H7 (cell line): ENCODE measurements around the gene SNX24. TPM values are rescaled to one million over a fixed set of nuclear protein-coding genes. Genes with fewer than 3 reads are reported as not detected.
"Not testable (repeated sequence)": the region's sequence is repeated elsewhere in the genome, so short reads cannot be mapped to it uniquely, and the experiment has no call there.

Source experiments
- DNase-seq: peaks from one replicate; pipeline ENCODE4 v3.0.0; 2012
- H3K27me3 ChIP-seq: 2 replicates; pipeline ENCODE4 v1.6.0; 2011; ENCODE audit warnings: mild to moderate bottlenecking, low read length; ENCODE audit not compliant: control insufficient read depth, insufficient read depth
- H3K36me3 ChIP-seq: replicated peaks from 2 replicates; pipeline ENCODE4 v1.5.1; 2011; ENCODE audit warnings: low read length; ENCODE audit not compliant: control insufficient read depth, insufficient read depth
- H3K4me3 ChIP-seq: 2 replicates; pipeline ENCODE4 v1.5.1; 2011; ENCODE audit warnings: low read depth, mild to moderate bottlenecking, control low read depth, low read length, moderate library complexity; ENCODE audit not compliant: insufficient read depth
- total RNA-seq: library from RNA; depleted of rRNA; stranded (reverse); fragments of >200 nt; shearing (Covaris generic); gene quantifications from 2 replicates; pipeline ENCODE4 v1.2.3, GENCODE V29; 2014

SNX24 gene
- total RNA-seq, 1 experiment from 2014 or later, result 15.9 TPM

- Histone ChIP-seq H3K36me3 (no peaks in the 10 kb centered on the region), H3K4me3 (no peak overlapping the region), H3K27me3 (no peaks in the 10 kb centered on the region)
- no peak for DNase-seq
Observed at GRCh38 chr5:122885045-122885517, 39.7 kb downstream of the SNX24 start.

DNA sequence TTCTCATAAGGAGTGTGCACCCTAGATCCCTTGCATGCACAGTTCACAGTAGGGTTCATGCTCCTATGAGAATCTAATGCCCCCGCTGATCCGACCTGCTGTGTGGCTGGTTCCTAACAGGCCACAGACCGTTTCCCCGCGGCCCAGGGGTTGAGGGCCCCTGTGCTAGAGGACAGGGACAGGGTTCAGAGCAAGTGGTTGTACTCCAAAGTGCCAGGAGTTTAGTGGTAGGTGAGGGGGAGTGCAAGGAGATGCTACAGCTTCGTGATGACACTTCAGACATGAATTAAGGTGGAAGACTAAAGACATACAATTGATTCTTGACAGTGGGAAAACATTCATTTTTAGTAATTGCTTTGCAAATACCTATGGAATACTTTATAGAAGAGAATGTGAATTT lies 40.5 kb downstream of the SNX24 start:
- Histone ChIP-seq H3K36me3 (no peaks in the 10 kb centered on the region), H3K27me3 (no peaks in the 10 kb centered on the region), H3K4me3 (no peak overlapping the region)
- DNase-seq, result no peak

DNA sequence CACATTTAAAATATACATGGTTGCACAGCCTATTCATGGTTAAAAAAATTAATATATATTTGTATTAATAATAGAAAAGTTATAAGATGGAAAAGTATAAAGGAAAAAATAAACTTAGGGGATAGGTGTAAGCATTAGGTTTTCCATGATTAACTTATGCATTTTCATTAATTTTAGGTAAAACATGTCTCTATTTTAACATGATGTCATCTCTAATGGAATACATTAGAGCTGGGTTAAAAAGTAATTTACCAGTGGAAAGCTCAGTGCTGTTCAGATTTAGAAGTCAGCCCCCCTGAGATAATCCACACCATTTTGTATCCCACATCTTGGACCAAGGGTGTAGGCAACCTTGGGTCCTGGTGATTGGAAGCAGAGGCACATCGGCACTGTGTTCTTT lies 49.7 kb downstream of the SNX24 start:
- no peak for DNase-seq
- no peaks in the 10 kb centered on the region for H3K36me3 ChIP-seq
- no peak overlapping the region for H3K4me3 ChIP-seq
- no peaks in the 10 kb centered on the region for H3K27me3 ChIP-seq

- Histone ChIP-seq H3K36me3 (no peaks in the 10 kb centered on the region), H3K27me3 (no peaks in the 10 kb centered on the region), H3K4me3 (no peak overlapping the region)
- no peak for DNase-seq
Observed at GRCh38 chr5:122896598-122897282, 51.3 kb downstream of the SNX24 start.

- Histone ChIP-seq H3K4me3 (no peak overlapping the region), H3K27me3 (no peaks in the 10 kb centered on the region), H3K36me3 (no peaks in the 10 kb centered on the region)
- DNase-seq, result no peak
Observed at GRCh38 chr5:122897283-122897602, 51.8 kb downstream of the SNX24 start.

- H3K36me3 ChIP-seq, result no peaks in the 10 kb centered on the region
- H3K4me3 ChIP-seq, result no peak overlapping the region
- no peak for DNase-seq
- no peaks in the 10 kb centered on the region for H3K27me3 ChIP-seq
Observed at GRCh38 chr5:122901346-122901745, 55.9 kb downstream of the SNX24 start.

GRCh38 chr5:122902263-122902662 lies 56.9 kb downstream of the SNX24 start:
- no peaks in the 10 kb centered on the region for H3K27me3 ChIP-seq
- no peaks in the 10 kb centered on the region for H3K36me3 ChIP-seq
- DNase-seq, result no peak
- no peak overlapping the region for H3K4me3 ChIP-seq

DNA sequence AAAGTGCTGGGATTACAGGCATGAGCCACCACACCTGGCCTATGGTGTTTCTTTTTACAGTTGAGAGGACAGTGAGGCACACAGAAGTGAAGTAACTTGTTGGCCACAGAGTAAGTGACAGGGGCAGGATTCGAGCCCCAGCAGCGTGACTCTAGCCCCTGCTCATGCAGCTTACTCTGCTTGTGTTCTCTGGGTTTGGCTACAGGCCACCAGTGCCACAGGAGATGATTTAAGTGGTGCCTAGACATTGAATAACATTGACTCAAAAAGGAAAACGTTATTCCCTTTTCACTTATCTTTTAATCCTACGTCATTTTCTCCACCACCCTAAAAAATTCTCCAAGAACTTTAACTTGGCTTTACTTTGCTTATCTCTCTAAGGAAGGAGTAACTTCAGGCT lies 61.4 kb downstream of the SNX24 start:
- Histone ChIP-seq H3K27me3 (no peaks in the 10 kb centered on the region), H3K36me3 (no peaks in the 10 kb centered on the region), H3K4me3 (no peak overlapping the region)
- no peak for DNase-seq

DNA sequence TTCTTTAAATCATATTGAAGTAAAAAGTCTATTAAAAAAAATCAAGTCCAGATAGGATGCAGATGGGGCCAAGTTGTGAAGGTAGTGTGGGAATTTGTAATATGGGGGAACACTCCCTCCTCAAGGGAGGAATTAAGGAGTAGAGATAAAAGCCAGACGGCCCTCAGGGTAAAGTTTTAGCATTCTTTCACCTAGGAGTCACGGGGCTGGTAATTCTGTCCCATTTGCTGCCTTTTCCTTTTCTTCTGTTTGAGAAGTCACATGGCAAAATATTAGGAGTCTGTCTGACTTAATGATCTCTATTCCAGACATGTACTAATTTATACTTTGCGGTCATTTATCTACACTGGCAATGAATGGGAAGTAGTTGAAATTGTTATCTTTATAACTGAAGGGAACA lies 61.9 kb downstream of the SNX24 start:
- Histone ChIP-seq H3K36me3 (no peaks in the 10 kb centered on the region), H3K4me3 (no peak overlapping the region), H3K27me3 (no peaks in the 10 kb centered on the region)
- no peak for DNase-seq

DNA sequence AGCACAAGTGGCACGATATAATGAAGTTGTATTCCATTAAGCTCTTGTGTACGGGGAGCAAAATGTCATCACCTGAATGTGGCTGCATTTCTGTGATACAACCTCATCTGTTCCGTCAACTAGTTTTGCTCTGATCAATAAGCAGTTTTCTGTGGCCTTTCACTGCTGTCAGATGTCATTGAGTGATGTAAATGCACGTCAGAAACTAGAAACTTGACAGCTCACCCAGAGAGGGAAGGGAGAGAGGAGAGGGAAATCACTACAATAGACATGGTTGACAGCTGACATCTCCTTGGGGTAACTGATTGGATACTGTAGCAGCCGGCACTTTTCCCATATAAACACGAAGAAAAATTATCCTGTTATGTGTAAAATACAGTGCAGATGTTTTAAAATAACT lies 62.7 kb downstream of the SNX24 start:
- no peaks in the 10 kb centered on the region for H3K27me3 ChIP-seq
- no peak for DNase-seq
- H3K36me3 ChIP-seq, result no peaks in the 10 kb centered on the region
- no peak overlapping the region for H3K4me3 ChIP-seq

- Histone ChIP-seq H3K27me3 (no peaks in the 10 kb centered on the region), H3K36me3 (no peaks in the 10 kb centered on the region), H3K4me3 (no peak overlapping the region)
- no peak for DNase-seq
Observed at GRCh38 chr5:122908662-122909061, 63.2 kb downstream of the SNX24 start.

- H3K27me3 ChIP-seq, result no peaks in the 10 kb centered on the region
- no peak for DNase-seq
- H3K4me3 ChIP-seq, result no peak overlapping the region
- no peaks in the 10 kb centered on the region for H3K36me3 ChIP-seq
Observed at GRCh38 chr5:122909470-122910100, 64.2 kb downstream of the SNX24 start.

- not testable (repeated sequence) for H3K27me3 ChIP-seq, H3K4me3 ChIP-seq, H3K36me3 ChIP-seq, DNase-seq
Observed at GRCh38 chr5:122913436-122913835, 68.0 kb downstream of the SNX24 start.

DNA sequence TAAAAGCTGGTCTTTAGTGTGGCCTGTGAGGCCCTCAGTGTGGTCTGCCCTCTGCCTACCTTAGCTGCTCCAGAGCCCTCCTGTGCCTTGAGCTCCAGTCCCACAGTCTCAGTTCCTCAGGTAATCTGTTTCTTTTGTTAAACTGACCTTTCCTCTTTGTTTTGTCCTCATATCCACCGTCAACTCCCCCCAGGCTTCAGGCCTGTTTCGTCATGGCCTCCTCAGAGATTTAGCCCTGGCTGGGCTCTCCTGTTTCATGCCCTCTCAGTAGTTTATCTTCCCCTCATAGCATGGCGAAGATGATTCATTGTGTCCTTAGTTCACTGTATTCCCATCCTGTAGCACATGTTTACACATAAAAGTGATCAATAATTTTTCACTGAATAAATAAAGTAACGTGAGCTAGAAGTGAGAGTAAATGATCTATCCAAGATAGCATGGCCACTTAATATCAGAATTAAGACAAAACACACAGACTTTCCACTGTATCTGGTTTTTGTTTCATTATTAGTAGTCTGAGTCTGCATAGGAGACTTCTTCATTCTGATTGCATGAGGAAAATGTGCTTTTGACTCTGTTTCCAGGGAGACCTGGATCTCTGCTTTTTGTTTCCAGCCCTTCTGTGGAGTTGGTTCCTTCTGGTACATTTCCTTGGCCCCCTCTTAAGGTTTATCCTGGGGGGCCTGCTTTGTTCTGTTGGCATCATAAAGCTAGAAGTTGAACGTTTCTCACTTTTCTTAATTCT lies 70.5 kb downstream of the SNX24 start:
- peak; percentile 26 for DNase-seq
- H3K4me3 ChIP-seq, result no peak overlapping the region
- no peaks in the 10 kb centered on the region for H3K36me3 ChIP-seq
- no peaks in the 10 kb centered on the region for H3K27me3 ChIP-seq

GRCh38 chr5:122916490-122916889 lies 71.1 kb downstream of the SNX24 start:
- H3K27me3 ChIP-seq, result no peaks in the 10 kb centered on the region
- no peak overlapping the region for H3K4me3 ChIP-seq
- H3K36me3 ChIP-seq, result no peaks in the 10 kb centered on the region
- no peak for DNase-seq
